PC-3 (cell line): ENCODE measurements around the gene FBXL7.

Source experiments
- CTCF ChIP-seq: fragments of 300-600 bp; sonication (generic); conservative IDR thresholded peaks from 2 replicates; pipeline ENCODE4 v1.5.1; 2017; ENCODE audit warnings: antibody characterized with exemption, low read depth, mild to moderate bottlenecking, low read length
- EZH2 ChIP-seq: fragments of 300-600 bp; sonication (generic); IDR thresholded peaks from one replicate; pipeline ENCODE4 v1.6.1; 2017; ENCODE audit warnings: antibody characterized with exemption, mild to moderate bottlenecking, low read length; ENCODE audit not compliant: unreplicated experiment

- TF ChIP-seq EZH2 (no peak), CTCF (no peak)
Observed at GRCh38 chr5:15737036-15737821, 237.2 kb downstream of the FBXL7 start.
